SK-N-SH (cell line): ENCODE measurements around the gene PTAR1. TPM values are rescaled to one million over a fixed set of nuclear protein-coding genes. Genes with fewer than 3 reads are reported as not detected.

Source experiments
- CTCF ChIA-PET: fragments of 300-600, 350-600 bp; formaldehyde crosslinking; extraction: SDS; loops from one replicate; lab custom pipeline; 2021; lab: Yijun Ruan, JAX
- POLR2A ChIA-PET: fragments of 350-600 bp; sonication (Branson Sonifier 250); formaldehyde crosslinking; extraction: SDS; loops from one replicate; lab custom pipeline; 2020; ENCODE audit warnings: antibody characterized with exemption, inconsistent platforms; lab: Yijun Ruan, JAX
- DNase-seq: peaks from one replicate; pipeline ENCODE4 v3.0.0; 2012
- H2AFZ ChIP-seq: fragments of 200-600 bp; sonication (generic); 2 replicates; pipeline ENCODE4 v1.8.1; 2016; ENCODE audit warnings: antibody characterized with exemption, mild to moderate bottlenecking, low read depth
- H3F3A ChIP-seq: fragments of 200-600 bp; sonication (generic); replicated peaks from 2 replicates; pipeline ENCODE3; 2016; ENCODE audit warnings: antibody characterized with exemption, mild to moderate bottlenecking; ENCODE audit not compliant: insufficient read depth
- H3K27ac ChIP-seq, 2 experiments: fragments of 200-500 bp in 1 of 2; fragments of 200-600 bp in 1 of 2; sonication (Bioruptor generic) in 1 of 2; sonication (generic), shearing (Covaris generic) in 1 of 2; 2 replicates each; pipeline versions ENCODE4 v1.5.1 to v1.6.1; 2014 to 2016; ENCODE audit warnings: low read depth in 2 of 2, inconsistent platforms in 1 of 2, low read length in 1 of 2, mild to moderate bottlenecking in 1 of 2, mixed read lengths in 1 of 2
- H3K27me3 ChIP-seq: fragments of 200-600 bp; sonication (generic), shearing (Covaris generic); 2 replicates; pipeline ENCODE4 v1.6.1; 2016; ENCODE audit warnings: mixed run types; ENCODE audit not compliant: insufficient read depth
- H3K36me3 ChIP-seq, 2 experiments: fragments of 200-500 bp in 1 of 2; fragments of 200-600 bp in 1 of 2; sonication (Bioruptor generic) in 1 of 2; sonication (generic) in 1 of 2; replicated peaks in 1 of 2; 2 replicates each; pipeline versions ENCODE3 to v1.5.1; 2014 to 2016; ENCODE audit warnings: low read length in 1 of 2, mild to moderate bottlenecking in 1 of 2; ENCODE audit not compliant: insufficient read depth in 2 of 2, control insufficient read depth in 1 of 2
- H3K4me1 ChIP-seq, 2 experiments: fragments of 200-500 bp in 1 of 2; fragments of 200-600 bp in 1 of 2; sonication (Bioruptor generic) in 1 of 2; sonication (generic), shearing (Covaris generic) in 1 of 2; 2 replicates each; pipeline versions ENCODE4 v1.5.1 to v1.6.1; 2014 to 2016; ENCODE audit warnings: low read depth in 1 of 2, low read length in 1 of 2, mixed run types in 1 of 2; ENCODE audit not compliant: insufficient read depth in 2 of 2, control insufficient read depth in 1 of 2
- H3K4me2 ChIP-seq: fragments of 200-600 bp; sonication (generic), shearing (Covaris generic); 2 replicates; pipeline ENCODE4 v1.6.1; 2017; ENCODE audit warnings: mixed run types
- H3K4me3 ChIP-seq, 2 experiments: fragments of 200-500 bp in 1 of 2; fragments of 200-600 bp in 1 of 2; sonication (Bioruptor generic) in 1 of 2; sonication (generic), shearing (Covaris generic) in 1 of 2; 2 replicates each; pipeline versions ENCODE4 v1.5.1 to v1.8.1; 2014 to 2016; ENCODE audit warnings: low read depth in 2 of 2, inconsistent platforms in 1 of 2, low read length in 1 of 2, mild to moderate bottlenecking in 1 of 2, mixed read lengths in 1 of 2, moderate library complexity in 1 of 2
- H3K79me2 ChIP-seq: fragments of 200-600 bp; sonication (generic); 2 replicates; pipeline ENCODE4 v1.8.1; 2017; ENCODE audit warnings: mild to moderate bottlenecking; ENCODE audit not compliant: insufficient read depth
- H3K9ac ChIP-seq: fragments of 200-600 bp; sonication (generic); 2 replicates; pipeline ENCODE4 v1.6.1; 2017; ENCODE audit warnings: mixed run types
- H3K9me2 ChIP-seq: fragments of 200-600 bp; sonication (generic); 2 replicates; pipeline ENCODE4 v1.6.1; 2017; ENCODE audit warnings: mixed run types
- H3K9me3 ChIP-seq: fragments of 200-600 bp; sonication (generic); 2 replicates; pipeline ENCODE4 v1.6.1; 2017; ENCODE audit warnings: mixed run types, mild to moderate bottlenecking, moderate library complexity
- H4K20me1 ChIP-seq: fragments of 200-600 bp; sonication (generic); 2 replicates; pipeline ENCODE4 v1.6.1; 2017; ENCODE audit warnings: mild to moderate bottlenecking, mixed run types; ENCODE audit not compliant: insufficient read depth
- CHD2 ChIP-seq: fragments of 150-350 bp; IDR thresholded peaks from 2 replicates; pipeline ENCODE4 v1.6.1; 2018; ENCODE audit warnings: low read length; ENCODE audit not compliant: partially characterized antibody
- CTCF ChIP-seq: fragments of 200-600 bp; sonication (generic); IDR thresholded peaks from 2 replicates; pipeline ENCODE4 v1.6.1; 2017; ENCODE audit warnings: antibody characterized with exemption, mild to moderate bottlenecking, moderate library complexity
- EP300 ChIP-seq, 2 experiments: IDR thresholded peaks; 2 replicates each; pipeline versions ENCODE4 v1.4.0 to v1.6.1; 2012; ENCODE audit warnings: borderline replicate concordance in 1 of 2, low read depth in 1 of 2, low read length in 1 of 2
- EZH2phosphoT487 ChIP-seq: fragments of 200-600 bp; sonication (generic); IDR thresholded peaks from 2 replicates; pipeline ENCODE4 v1.6.1; 2017; ENCODE audit warnings: low read depth, mixed run types, mild to moderate bottlenecking, antibody characterized with exemption, moderate library complexity, borderline replicate concordance
- FOSL2 ChIP-seq: IDR thresholded peaks from 2 replicates; pipeline ENCODE4 v1.4.0; 2012; ENCODE audit warnings: low read depth, mild to moderate bottlenecking, moderate library complexity, borderline replicate concordance
- FOXJ3 ChIP-seq: sonication (generic); formaldehyde crosslinking; IDR thresholded peaks from 2 replicates; pipeline ENCODE4 v1.5.1; 2020; ENCODE audit warnings: mild to moderate bottlenecking, missing genetic modification reagents
- FOXM1 ChIP-seq: IDR thresholded peaks from 2 replicates; pipeline ENCODE4 v1.4.0; 2012; ENCODE audit warnings: low read depth, mild to moderate bottlenecking
- GABPA ChIP-seq: IDR thresholded peaks from 2 replicates; pipeline ENCODE4 v1.4.0; 2012; ENCODE audit warnings: low read depth, mild to moderate bottlenecking
- GATA2 ChIP-seq: sonication (generic); formaldehyde crosslinking; IDR thresholded peaks from 2 replicates; pipeline ENCODE4 v1.5.0; 2020; ENCODE audit warnings: mild to moderate bottlenecking, missing genetic modification reagents
- MAX ChIP-seq: IDR thresholded peaks from 2 replicates; pipeline ENCODE4 v1.4.0; 2012; ENCODE audit warnings: low read depth
- MXI1 ChIP-seq: IDR thresholded peaks from 2 replicates; pipeline ENCODE4 v1.6.1; 2012; ENCODE audit warnings: mild to moderate bottlenecking, low read depth, low read length, improper control_type of control experiment
- NFIC ChIP-seq: IDR thresholded peaks from 2 replicates; pipeline ENCODE4 v1.4.0; 2012; ENCODE audit warnings: borderline replicate concordance
- NRF1 ChIP-seq: IDR thresholded peaks from 2 replicates; pipeline ENCODE4 v1.6.1; 2012; ENCODE audit warnings: low read depth, mild to moderate bottlenecking, low read length
- POLR2AphosphoS5 ChIP-seq: IDR thresholded peaks from 2 replicates; pipeline ENCODE4 v1.6.1; 2012; ENCODE audit warnings: low read depth, low read length
- RCOR1 ChIP-seq: fragments of 150-350 bp; IDR thresholded peaks from 2 replicates; pipeline ENCODE4 v1.6.1; 2017; ENCODE audit warnings: antibody characterized with exemption, low read length
- RFX5 ChIP-seq: IDR thresholded peaks from 2 replicates; pipeline ENCODE4 v1.6.1; 2012; ENCODE audit warnings: mild to moderate bottlenecking, improper control_type of control experiment, low read length
- RXRA ChIP-seq: IDR thresholded peaks from 2 replicates; pipeline ENCODE4 v1.4.0; 2012; ENCODE audit warnings: low read depth, mild to moderate bottlenecking, borderline replicate concordance
- SIN3A ChIP-seq: IDR thresholded peaks from 2 replicates; pipeline ENCODE4 v1.6.1; 2012; ENCODE audit warnings: low read depth, mild to moderate bottlenecking, low read length, moderate library complexity, borderline replicate concordance
- SMC3 ChIP-seq: IDR thresholded peaks from 2 replicates; pipeline ENCODE4 v1.6.1; 2012; ENCODE audit warnings: low read depth, low read length, improper control_type of control experiment
- TCF12 ChIP-seq: IDR thresholded peaks from 2 replicates; pipeline ENCODE4 v1.4.0; 2012
- TEAD4 ChIP-seq: IDR thresholded peaks from 2 replicates; pipeline ENCODE4 v1.4.0; 2012; ENCODE audit warnings: mild to moderate bottlenecking, borderline replicate concordance; ENCODE audit not compliant: insufficient read depth
- YY1 ChIP-seq: IDR thresholded peaks from 2 replicates; pipeline ENCODE4 v1.4.0; 2012; ENCODE audit warnings: low read depth, mild to moderate bottlenecking
- WGBS: methylation state at CpG from one replicate; pipeline ENCODE4 v1.1.6; 2017; ENCODE audit warnings: low lambda C conversion rate; 5-methylcytosine and 5-hydroxymethylcytosine counted together
- polyA plus RNA-seq, 3 experiments: library from polyadenylated mRNA; depleted of rRNA; stranded (reverse); fragments of >200 nt; gene quantifications; 2 replicates each; pipeline ENCODE4 v1.2.3, GENCODE V29; 2012
- TF ChIP-seq, protein P1 (sequence below): IDR thresholded peaks from 2 replicates; pipeline ENCODE4 v1.4.0; 2012; ENCODE audit warnings: low read depth, borderline replicate concordance
- TF ChIP-seq, protein P2 (sequence below): fragments of 150-350 bp; IDR thresholded peaks from 2 replicates; pipeline ENCODE4 v1.6.1; 2017; ENCODE audit warnings: antibody characterized with exemption, low read length, low read depth, borderline replicate concordance

Gene PTAR1
- polyA plus RNA-seq, 1 of the 3 experiments (the other 2 are of a cell fraction) = 4.7 TPM

GRCh38 chr9:69759421-69760277, at the start of gene PTAR1 (continued):
- TF ChIP-seq NFIC = no peak
- TF ChIP-seq GABPA = peak; percentile 71
- TF ChIP-seq TCF12 = no peak
- no peak for TF ChIP-seq SMC3
- no peak for TF ChIP-seq EZH2phosphoT487
- TF ChIP-seq FOXM1 = no peak
- peak; percentile 66 for TF ChIP-seq MAX
- TF ChIP-seq, protein P1, sequence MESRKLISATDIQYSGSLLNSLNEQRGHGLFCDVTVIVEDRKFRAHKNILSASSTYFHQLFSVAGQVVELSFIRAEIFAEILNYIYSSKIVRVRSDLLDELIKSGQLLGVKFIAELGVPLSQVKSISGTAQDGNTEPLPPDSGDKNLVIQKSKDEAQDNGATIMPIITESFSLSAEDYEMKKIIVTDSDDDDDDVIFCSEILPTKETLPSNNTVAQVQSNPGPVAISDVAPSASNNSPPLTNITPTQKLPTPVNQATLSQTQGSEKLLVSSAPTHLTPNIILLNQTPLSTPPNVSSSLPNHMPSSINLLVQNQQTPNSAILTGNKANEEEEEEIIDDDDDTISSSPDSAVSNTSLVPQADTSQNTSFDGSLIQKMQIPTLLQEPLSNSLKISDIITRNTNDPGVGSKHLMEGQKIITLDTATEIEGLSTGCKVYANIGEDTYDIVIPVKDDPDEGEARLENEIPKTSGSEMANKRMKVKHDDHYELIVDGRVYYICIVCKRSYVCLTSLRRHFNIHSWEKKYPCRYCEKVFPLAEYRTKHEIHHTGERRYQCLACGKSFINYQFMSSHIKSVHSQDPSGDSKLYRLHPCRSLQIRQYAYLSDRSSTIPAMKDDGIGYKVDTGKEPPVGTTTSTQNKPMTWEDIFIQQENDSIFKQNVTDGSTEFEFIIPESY = no peak
- peak; percentile 64 for TF ChIP-seq CHD2
- no peak for TF ChIP-seq RXRA
- no peak for TF ChIP-seq RFX5
- TF ChIP-seq YY1 = peak; percentile 85
- no peak for TF ChIP-seq GATA2 (CRISPR knock-in tag)
- TF ChIP-seq POLR2AphosphoS5 = peak; percentile 96
- TF ChIP-seq, all 33 proteins: peak for 12

GRCh38 chr9:69809304-69809863, 49.6 kb upstream of the PTAR1 start:
- Histone ChIP-seq H3K4me3 (no peak overlapping the region), H3K9me2 (no peaks in the 10 kb centered on the region), H3K9ac (no peak overlapping the region), H3K9me3 (no peaks in the 10 kb centered on the region), H2AFZ (no peak overlapping the region), H3K4me2 (no peak overlapping the region), H3F3A (peaks cover 5% of the 10 kb centered on the region), H3K27ac (no peak overlapping the region), H3K27me3 (no peaks in the 10 kb centered on the region), H4K20me1 (no peaks in the 10 kb centered on the region), H3K36me3 (no peaks in the 10 kb centered on the region), H3K4me1 (no peaks in the 10 kb centered on the region; a peak in 3 of 4 replicates), H3K79me2 (no peaks in the 10 kb centered on the region)
- ChIA-PET CTCF (interaction anchor here (0.6 to 1.1 kb wide), 4 partner anchors 9 to 110 kb away, joined by 3 to 4 read pairs (median 3); no protein-coding TSS in a partner anchor), POLR2A (no interaction called here)
- 68% methylated on average over 8 of the region's 8 CpGs for WGBS
- peak; percentile 20 for DNase-seq
- no peak for TF ChIP-seq RCOR1
- no peak for TF ChIP-seq GABPA
- TF ChIP-seq CHD2 = no peak
- no peak for TF ChIP-seq MXI1
- no peak for TF ChIP-seq SIN3A
- no peak for TF ChIP-seq YY1
- TF ChIP-seq SMC3 = peak; percentile 45
- TF ChIP-seq TEAD4 = no peak
- no peak for TF ChIP-seq FOXM1
- TF ChIP-seq EP300 (IDR thresholded peaks at IDR 0.05; ENCODE audit: borderline replicate concordance in 1 of 2, low read depth in 1 of 2, low read length in 1 of 2) = no peak
- TF ChIP-seq FOXJ3 = no peak
- no peak for TF ChIP-seq NRF1
- no peak for TF ChIP-seq TCF12
- no peak for TF ChIP-seq FOSL2
- TF ChIP-seq, protein P2, sequence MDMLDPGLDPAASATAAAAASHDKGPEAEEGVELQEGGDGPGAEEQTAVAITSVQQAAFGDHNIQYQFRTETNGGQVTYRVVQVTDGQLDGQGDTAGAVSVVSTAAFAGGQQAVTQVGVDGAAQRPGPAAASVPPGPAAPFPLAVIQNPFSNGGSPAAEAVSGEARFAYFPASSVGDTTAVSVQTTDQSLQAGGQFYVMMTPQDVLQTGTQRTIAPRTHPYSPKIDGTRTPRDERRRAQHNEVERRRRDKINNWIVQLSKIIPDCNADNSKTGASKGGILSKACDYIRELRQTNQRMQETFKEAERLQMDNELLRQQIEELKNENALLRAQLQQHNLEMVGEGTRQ = no peak
- TF ChIP-seq CTCF = peak; percentile 59
- TF ChIP-seq RFX5 = no peak
- TF ChIP-seq EZH2phosphoT487 = no peak
